T47D (cell line): Measurements from ENCODE around the gene REM2.
"Not testable (repeated sequence)": the region's sequence is repeated elsewhere in the genome, so short reads cannot be mapped to it uniquely, and the experiment has no call there.

ENCODE experiments used
- DNase-seq, 2 experiments: peaks; one replicate each; pipeline versions ENCODE4 v3.0.0 to v3.0.0-alpha.2; 2011 to 2012; ENCODE audit warnings: low read depth in 1 of 2, low spot score in 1 of 2
- JUND ChIP-seq: IDR thresholded peaks from 2 replicates; pipeline ENCODE4 v1.6.1; 2012; ENCODE audit warnings: low read depth
- in situ Hi-C: cut with HindIII; loops from 2 replicates; pipeline ENCODE4 v1.10.0; 2016; ENCODE audit warnings: low sequenced_read_pairs, low pct_unique_long_range_greater_than_20kb

Gene REM2

GRCh38 chr14:22852599-22852939 lies 30.5 kb upstream of the REM2 start:
- TF ChIP-seq JUND: no peak
- DNase-seq: no peak
- in situ Hi-C loops: no loop called here

- no peak for TF ChIP-seq JUND
- in situ Hi-C loops: no loop called here
- DNase-seq: peak in 1 of 2 experiments; percentile 69
Measured at GRCh38 chr14:22852940-22853767, 29.9 kb upstream of the REM2 start.

- DNase-seq, in situ Hi-C loops: not testable (repeated sequence)
Measured at GRCh38 chr14:22854296-22854695, 28.7 kb upstream of the REM2 start.

GRCh38 chr14:22854963-22855724 lies 27.9 kb upstream of the REM2 start:
- in situ Hi-C loops: no loop called here

GRCh38 chr14:22856428-22856827 lies 26.6 kb upstream of the REM2 start:
- TF ChIP-seq JUND: no peak
- no peak for DNase-seq
- in situ Hi-C loops: no loop called here

More at GRCh38 chr14:22854963-22855724, 27.9 kb upstream of the REM2 start:
- peak in 1 of 2 experiments; percentile 17 for DNase-seq
- no peak for TF ChIP-seq JUND

- in situ Hi-C loops, DNase-seq: not testable (repeated sequence)
Measured at GRCh38 chr14:22860377-22860776, 22.6 kb upstream of the REM2 start.

- no peak for DNase-seq
- TF ChIP-seq JUND: no peak
- in situ Hi-C loops: no loop called here
Measured at GRCh38 chr14:22861651-22862050, 21.4 kb upstream of the REM2 start.

- TF ChIP-seq JUND: no peak
- in situ Hi-C loops: no loop called here
- DNase-seq: no peak
Measured at GRCh38 chr14:22864979-22865378, 18.0 kb upstream of the REM2 start.

- DNase-seq: no peak
- in situ Hi-C loops: no loop called here
- TF ChIP-seq JUND: no peak
Measured at GRCh38 chr14:22865424-22866405, 17.3 kb upstream of the REM2 start.

- no peak for TF ChIP-seq JUND
- in situ Hi-C loops: no loop called here
- DNase-seq: no peak
Measured at GRCh38 chr14:22866874-22867273, 16.1 kb upstream of the REM2 start.

GRCh38 chr14:22870811-22871223 lies 12.2 kb upstream of the REM2 start:
- no peak for DNase-seq
- in situ Hi-C loops: no loop called here

GRCh38 chr14:22871224-22872032 lies 11.6 kb upstream of the REM2 start, which contains the start of gene LRP10:
TSS of gene LRP10 (plus strand) at chr14:22871740. CDS start at chr14:22872304, 564 bp downstream.
- in situ Hi-C loops: no loop called here
- DNase-seq: peak; percentile 52 to 96
- no peak for TF ChIP-seq JUND

More at GRCh38 chr14:22870811-22871223, 12.2 kb upstream of the REM2 start:
- no peak for TF ChIP-seq JUND
